Measurements from ENCODE around the gene PRSS50.

- no peak for TF ChIP-seq CTCF (IDR thresholded peaks at IDR 0.05; ENCODE audit: borderline replicate concordance, extremely low read depth, low read length, poor library complexity, severe bottlenecking)
- no peak for TF ChIP-seq EZH2 (IDR thresholded peaks at IDR 0.05; ENCODE audit: borderline replicate concordance, low read depth, low read length, severe bottlenecking)
Measured at GRCh38 chr3:46719044-46719565, 1.4 kb upstream of the PRSS50 start.
